Measurements from ENCODE around the gene CUEDC2.

DNA sequence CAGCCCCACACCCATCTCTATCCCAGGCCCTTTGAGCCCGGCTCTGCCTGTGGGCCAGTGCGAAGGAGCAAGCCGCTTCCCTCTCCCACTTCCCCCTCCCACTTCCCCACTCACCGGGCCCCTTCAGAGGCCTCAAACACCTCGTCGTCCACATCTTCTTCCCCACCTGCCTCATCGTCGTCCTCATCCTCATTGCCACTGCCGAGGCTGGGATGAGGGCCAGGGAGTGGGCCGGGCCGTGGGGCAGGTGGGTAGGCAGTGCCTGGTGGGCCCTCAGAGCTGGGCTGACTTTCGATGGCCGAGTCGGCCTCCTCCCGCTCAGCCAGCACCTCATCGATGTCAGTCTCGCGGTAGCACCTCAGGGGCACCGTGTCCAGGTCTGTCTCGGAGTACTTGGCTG, 17.6 kb downstream of the CUEDC2 start:
- TF ChIP-seq, protein P1, sequence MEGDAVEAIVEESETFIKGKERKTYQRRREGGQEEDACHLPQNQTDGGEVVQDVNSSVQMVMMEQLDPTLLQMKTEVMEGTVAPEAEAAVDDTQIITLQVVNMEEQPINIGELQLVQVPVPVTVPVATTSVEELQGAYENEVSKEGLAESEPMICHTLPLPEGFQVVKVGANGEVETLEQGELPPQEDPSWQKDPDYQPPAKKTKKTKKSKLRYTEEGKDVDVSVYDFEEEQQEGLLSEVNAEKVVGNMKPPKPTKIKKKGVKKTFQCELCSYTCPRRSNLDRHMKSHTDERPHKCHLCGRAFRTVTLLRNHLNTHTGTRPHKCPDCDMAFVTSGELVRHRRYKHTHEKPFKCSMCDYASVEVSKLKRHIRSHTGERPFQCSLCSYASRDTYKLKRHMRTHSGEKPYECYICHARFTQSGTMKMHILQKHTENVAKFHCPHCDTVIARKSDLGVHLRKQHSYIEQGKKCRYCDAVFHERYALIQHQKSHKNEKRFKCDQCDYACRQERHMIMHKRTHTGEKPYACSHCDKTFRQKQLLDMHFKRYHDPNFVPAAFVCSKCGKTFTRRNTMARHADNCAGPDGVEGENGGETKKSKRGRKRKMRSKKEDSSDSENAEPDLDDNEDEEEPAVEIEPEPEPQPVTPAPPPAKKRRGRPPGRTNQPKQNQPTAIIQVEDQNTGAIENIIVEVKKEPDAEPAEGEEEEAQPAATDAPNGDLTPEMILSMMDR (IDR thresholded peaks at IDR 0.05) = no peak
- TF ChIP-seq, protein P2, sequence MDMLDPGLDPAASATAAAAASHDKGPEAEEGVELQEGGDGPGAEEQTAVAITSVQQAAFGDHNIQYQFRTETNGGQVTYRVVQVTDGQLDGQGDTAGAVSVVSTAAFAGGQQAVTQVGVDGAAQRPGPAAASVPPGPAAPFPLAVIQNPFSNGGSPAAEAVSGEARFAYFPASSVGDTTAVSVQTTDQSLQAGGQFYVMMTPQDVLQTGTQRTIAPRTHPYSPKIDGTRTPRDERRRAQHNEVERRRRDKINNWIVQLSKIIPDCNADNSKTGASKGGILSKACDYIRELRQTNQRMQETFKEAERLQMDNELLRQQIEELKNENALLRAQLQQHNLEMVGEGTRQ (CRISPR knock-in tag; IDR thresholded peaks at IDR 0.05) = no peak
- no peak for TF ChIP-seq NR3C1 (CRISPR knock-in tag; conservative IDR thresholded peaks at IDR 0.05; ENCODE audit: low read depth)
- TF ChIP-seq ETV6 (CRISPR knock-in tag; IDR thresholded peaks at IDR 0.05) = no peak
- no peak for TF ChIP-seq JUN (CRISPR knock-in tag; IDR thresholded peaks at IDR 0.05)

Measured in WTC11 (cell line).